Measurements from ENCODE around the gene HMBS. TPM values are rescaled to one million over a fixed set of nuclear protein-coding genes. Genes with fewer than 3 reads are reported as not detected.
A peak's percentile ranks its signal among the peaks of the same experiment; 100 is the strongest.

Gene HMBS
- polyA plus RNA-seq, 3 donors from 2014 or later, result 7.6 to 19.0 (median 11.9) TPM

GRCh38 chr11:119111361-119111925, 26.8 kb downstream of the HMBS start:
- Mint-ChIP-seq H3K4me1 (peaks cover 29 to 45% of the 10 kb centered on the region in 2 donors), H3K4me3 (no peak overlapping the region), H3K27ac (no peak overlapping the region), H3K27me3 (ENCODE audit: low read depth in 3 of 3) (peaks cover 0 to 8% (median 2%) of the 10 kb centered on the region in 3 donors), H3K9me3 (no peaks in the 10 kb centered on the region), H3K36me3 (peaks cover 10 to 23% (median 14%) of the 10 kb centered on the region in 3 donors)
- no peak for DNase-seq

DNA sequence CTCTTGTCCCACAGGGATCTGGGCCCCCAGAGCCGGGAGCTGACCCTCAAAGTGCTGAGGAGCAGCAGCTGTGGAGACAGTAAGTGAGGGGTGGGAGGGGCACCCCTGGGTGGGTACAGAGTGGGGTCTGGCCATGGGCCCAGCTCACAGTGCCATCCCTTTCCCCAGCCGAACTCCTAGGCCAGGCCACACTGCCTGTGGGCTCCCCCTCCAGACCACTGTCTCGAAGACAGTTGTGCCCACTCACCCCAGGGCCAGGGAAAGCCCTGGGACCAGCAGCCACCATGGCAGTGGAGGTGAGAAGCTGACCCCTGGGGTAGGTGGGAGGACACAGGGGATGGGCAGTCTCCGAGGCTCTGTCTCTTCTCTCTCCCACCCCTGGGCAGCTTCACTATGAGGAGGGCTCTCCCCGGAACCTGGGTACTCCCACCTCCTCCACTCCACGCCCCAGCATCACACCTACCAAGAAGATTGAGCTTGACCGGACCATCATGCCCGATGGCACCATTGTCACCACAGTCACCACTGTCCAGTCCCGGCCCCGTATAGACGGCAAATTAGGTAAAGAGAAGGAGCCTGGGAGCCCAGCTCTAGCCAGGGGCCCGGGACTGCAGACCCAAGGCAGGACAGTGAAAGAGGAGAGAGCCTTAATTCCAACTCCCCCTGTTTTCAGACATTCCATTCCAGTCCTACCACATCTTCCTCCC, 27.8 kb downstream of the HMBS start:
- DNase-seq, result no peak
- Mint-ChIP-seq H3K9me3 (no peaks in the 10 kb centered on the region), H3K4me3 (no peak overlapping the region), H3K27ac (no peak overlapping the region), H3K27me3 (ENCODE audit: low read depth in 3 of 3) (peaks cover 0 to 8% (median 2%) of the 10 kb centered on the region in 3 donors), H3K36me3 (peaks cover 10 to 23% (median 14%) of the 10 kb centered on the region in 3 donors), H3K4me1 (peaks cover 23 to 38% of the 10 kb centered on the region in 2 donors)

- Mint-ChIP-seq H3K4me1 (peaks cover 14 to 30% of the 10 kb centered on the region in 2 donors), H3K27me3 (ENCODE audit: low read depth in 3 of 3) (peaks cover 0 to 7% (median 0%) of the 10 kb centered on the region in 3 donors), H3K9me3 (no peaks in the 10 kb centered on the region), H3K27ac (no peak overlapping the region), H3K36me3 (peaks cover 10 to 23% (median 14%) of the 10 kb centered on the region in 3 donors), H3K4me3 (no peak overlapping the region)
- DNase-seq, result no peak
These were observed 29.0 kb downstream of the HMBS start for GRCh38 chr11:119113716-119114115.

- Mint-ChIP-seq H3K4me3 (no peak overlapping the region), H3K27me3 (ENCODE audit: low read depth in 3 of 3) (peaks cover 0 to 6% (median 0%) of the 10 kb centered on the region in 3 donors), H3K27ac (no peak overlapping the region), H3K36me3 (peaks cover 10 to 23% (median 14%) of the 10 kb centered on the region in 3 donors), H3K9me3 (no peaks in the 10 kb centered on the region), H3K4me1 (peaks cover 8 to 23% of the 10 kb centered on the region in 2 donors)
- DNase-seq, result no peak
These were observed 29.7 kb downstream of the HMBS start for GRCh38 chr11:119114351-119114750.

DNA sequence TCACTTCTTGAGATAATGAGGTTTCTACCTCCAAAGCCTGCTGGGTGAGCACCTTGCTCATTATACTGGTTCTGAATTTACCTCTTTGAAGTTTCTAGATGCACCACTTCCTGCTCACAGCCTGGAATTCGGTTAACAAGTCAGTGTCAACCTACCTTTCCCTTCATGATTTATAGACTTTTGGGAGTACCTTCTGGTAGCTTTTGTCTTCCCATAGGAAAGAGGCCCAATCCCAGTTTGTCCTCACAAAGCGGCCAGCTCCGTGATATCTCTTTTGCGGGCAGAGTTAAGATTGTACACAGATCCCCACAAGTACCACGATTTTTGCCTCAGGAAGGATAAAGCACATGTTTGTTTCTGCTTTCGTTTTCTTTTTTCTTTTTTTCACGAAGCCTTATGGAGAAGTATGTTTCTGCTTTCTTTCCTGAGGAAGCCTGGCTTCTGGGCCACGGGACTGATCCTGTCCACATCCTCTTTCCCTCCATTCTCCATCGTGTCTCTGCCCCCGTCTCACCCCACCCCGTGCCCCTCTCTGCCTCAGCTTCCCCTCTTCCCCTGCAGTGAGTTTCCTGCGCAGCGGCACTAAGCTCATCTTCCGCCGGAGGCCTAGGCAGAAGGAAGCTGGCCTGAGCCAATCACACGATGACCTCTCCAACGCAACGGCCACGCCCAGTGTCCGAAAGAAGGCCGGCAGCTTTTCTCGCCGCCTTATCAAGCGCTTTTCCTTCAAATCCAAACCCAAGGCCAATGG, 31.0 kb downstream of the HMBS start:
- H3K36me3 Mint-ChIP-seq, result peaks cover 10 to 23% (median 14%) of the 10 kb centered on the region in 3 donors
- H3K4me3 Mint-ChIP-seq, result peak overlapping the region in 1 of 5 donors; percentile 22
- no peaks in the 10 kb centered on the region for H3K9me3 Mint-ChIP-seq
- peaks cover 10 to 17% of the 10 kb centered on the region in 2 donors for H3K4me1 Mint-ChIP-seq
- peak overlapping the region in 5 of 6 donors; percentile 3 to 72 (median 49) for H3K27ac Mint-ChIP-seq
- peaks cover under 1 to 6% (median 1%) of the 10 kb centered on the region in 3 donors for H3K27me3 Mint-ChIP-seq (ENCODE audit: low read depth in 3 of 3)
- no peak for DNase-seq

DNA sequence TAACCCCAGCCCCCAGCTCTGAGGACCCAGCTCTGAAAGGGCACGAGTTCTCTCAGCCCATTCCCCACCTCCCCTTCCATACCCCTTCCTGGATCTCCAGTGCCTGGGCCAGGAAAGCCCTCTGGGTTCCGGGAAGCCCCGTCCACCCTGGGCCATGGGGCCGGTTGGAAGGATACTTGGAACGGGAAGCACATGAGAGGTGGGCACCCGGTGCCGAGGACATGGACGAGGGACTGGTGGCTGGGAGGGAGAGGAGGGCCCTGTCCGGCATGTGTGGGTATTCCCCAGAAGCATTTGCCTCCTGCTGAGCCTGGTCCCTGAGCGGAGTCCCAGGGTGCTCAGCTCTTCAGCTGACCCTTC, 31.5 kb downstream of the HMBS start:
- peaks cover 2 to 9% (median 2%) of the 10 kb centered on the region in 3 donors for H3K27me3 Mint-ChIP-seq (ENCODE audit: low read depth in 3 of 3)

DNA sequence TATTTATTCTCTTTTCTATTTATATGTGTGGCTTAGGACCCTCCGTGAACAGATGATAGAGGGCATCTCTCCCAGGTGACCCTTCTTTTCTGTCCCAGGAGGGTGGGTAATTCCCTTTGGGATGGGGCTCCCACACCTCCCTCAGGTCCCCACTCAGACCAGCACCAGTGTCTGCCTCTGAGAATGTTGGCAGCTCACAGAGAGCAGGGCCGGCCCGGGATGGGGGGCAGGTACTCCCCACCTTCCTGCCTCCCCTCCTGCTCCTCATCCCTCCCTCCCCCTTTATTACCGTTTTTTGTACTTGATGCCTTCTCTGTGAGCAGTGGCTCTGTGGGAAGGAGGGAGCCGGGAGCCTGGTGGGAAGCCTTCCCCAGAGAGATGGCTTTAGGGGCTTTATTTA, 31.9 kb downstream of the HMBS start:
- Mint-ChIP-seq H3K27ac (peak overlapping the region in 1 of 6 donors; percentile 17), H3K4me3 (no peak overlapping the region), H3K27me3 (ENCODE audit: low read depth in 3 of 3) (peaks cover 4 to 9% (median 5%) of the 10 kb centered on the region in 3 donors), H3K9me3 (no peaks in the 10 kb centered on the region), H3K4me1 (peaks cover 15 to 24% of the 10 kb centered on the region in 2 donors), H3K36me3 (peaks cover 10 to 20% (median 11%) of the 10 kb centered on the region in 3 donors)
- no peak for DNase-seq

More for the DNA sequence above, 31.5 kb downstream of the HMBS start:
- Mint-ChIP-seq H3K4me3 (no peak overlapping the region), H3K36me3 (peaks cover 10 to 23% (median 14%) of the 10 kb centered on the region in 3 donors), H3K9me3 (no peaks in the 10 kb centered on the region), H3K27ac (peak overlapping the region in 1 of 6 donors; percentile 17), H3K4me1 (peaks cover 15 to 20% of the 10 kb centered on the region in 2 donors)
- no peak for DNase-seq

DNA sequence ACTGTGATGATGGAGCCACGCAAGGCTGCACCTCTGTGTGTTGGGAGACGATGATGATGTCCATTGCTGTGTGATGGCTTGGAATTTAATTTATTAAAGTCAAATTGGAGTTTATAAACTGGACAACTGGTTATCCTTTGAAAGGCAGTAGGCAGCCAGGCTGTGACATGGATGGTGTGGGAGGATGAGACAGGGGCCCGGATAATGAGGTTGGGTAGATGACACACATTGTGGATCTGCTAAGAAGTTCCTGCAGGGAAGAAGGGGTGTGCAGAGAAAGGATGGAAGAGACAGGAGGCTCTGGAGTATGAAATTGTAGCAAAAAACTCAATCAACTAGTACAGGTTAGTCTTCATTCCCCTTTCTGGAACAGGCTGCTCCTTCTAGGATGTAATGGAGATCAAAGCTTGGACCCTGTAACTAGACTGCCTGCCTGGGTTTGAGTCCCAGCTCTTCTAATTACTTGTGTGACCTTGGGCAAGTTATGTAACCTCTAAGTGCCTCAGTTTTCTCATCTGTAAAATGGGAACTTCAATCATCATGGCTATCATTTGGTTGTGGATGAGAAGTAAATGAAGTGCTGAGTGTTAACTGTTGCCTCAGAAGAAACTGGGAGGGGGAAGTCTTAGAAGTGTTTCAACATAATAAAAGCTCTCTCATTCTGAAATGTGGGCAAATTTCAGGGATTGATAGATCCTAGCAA, 32.5 kb downstream of the HMBS start:
- peaks cover 6 to 18% (median 7%) of the 10 kb centered on the region in 3 donors for H3K36me3 Mint-ChIP-seq
- peaks cover 4 to 9% (median 5%) of the 10 kb centered on the region in 3 donors for H3K27me3 Mint-ChIP-seq (ENCODE audit: low read depth in 3 of 3)
- H3K4me3 Mint-ChIP-seq, result no peak overlapping the region
- no peak for DNase-seq
- peaks cover 21 to 30% of the 10 kb centered on the region in 2 donors for H3K4me1 Mint-ChIP-seq
- H3K9me3 Mint-ChIP-seq, result no peaks in the 10 kb centered on the region
- H3K27ac Mint-ChIP-seq, result peak overlapping the region in 1 of 6 donors; percentile 9

GRCh38 chr11:119118227-119118626, 33.5 kb downstream of the HMBS start:
- no peak overlapping the region for H3K4me3 Mint-ChIP-seq

DNA sequence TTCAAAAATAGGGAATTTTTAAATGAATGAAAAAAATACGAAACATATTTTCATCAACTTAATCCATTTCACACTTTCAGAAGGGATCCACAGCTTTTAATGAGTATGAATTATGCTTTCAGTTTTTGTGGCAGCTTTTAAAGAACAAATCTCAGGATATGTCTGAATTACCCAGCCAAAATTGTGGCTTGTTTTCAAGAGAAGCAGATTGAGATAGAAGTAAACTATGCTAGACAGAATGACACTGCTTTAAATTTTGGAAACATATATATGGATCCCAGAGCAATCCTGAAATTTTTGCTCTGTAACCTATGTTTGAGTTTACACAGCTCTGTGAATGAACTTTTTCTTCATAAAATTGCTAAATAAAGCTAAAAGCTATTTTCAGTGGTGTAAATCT, 34.3 kb downstream of the HMBS start:
- H3K27ac Mint-ChIP-seq, result no peak overlapping the region
- H3K4me1 Mint-ChIP-seq, result peaks cover 31 to 43% of the 10 kb centered on the region in 2 donors
- DNase-seq, result no peak
- no peak overlapping the region for H3K4me3 Mint-ChIP-seq
- H3K36me3 Mint-ChIP-seq, result peaks cover 9 to 13% (median 11%) of the 10 kb centered on the region in 3 donors
- H3K9me3 Mint-ChIP-seq, result no peaks in the 10 kb centered on the region
- H3K27me3 Mint-ChIP-seq (ENCODE audit: low read depth in 3 of 3), result peaks cover 5 to 6% (median 6%) of the 10 kb centered on the region in 3 donors

More at GRCh38 chr11:119118227-119118626, 33.5 kb downstream of the HMBS start:
- H3K36me3 Mint-ChIP-seq, result peaks cover 9 to 12% (median 9%) of the 10 kb centered on the region in 3 donors
- H3K9me3 Mint-ChIP-seq, result no peaks in the 10 kb centered on the region
- peaks cover 5 to 6% (median 6%) of the 10 kb centered on the region in 3 donors for H3K27me3 Mint-ChIP-seq (ENCODE audit: low read depth in 3 of 3)
- peaks cover 30 to 41% of the 10 kb centered on the region in 2 donors for H3K4me1 Mint-ChIP-seq
- DNase-seq, result no peak
- H3K27ac Mint-ChIP-seq, result no peak overlapping the region

GRCh38 chr11:119120639-119121007, 35.9 kb downstream of the HMBS start:
- Mint-ChIP-seq H3K27me3 (ENCODE audit: low read depth in 3 of 3) (peaks cover 5 to 6% (median 6%) of the 10 kb centered on the region in 3 donors), H3K4me3 (peak overlapping the region; percentile 88 to 98 (median 95)), H3K36me3 (peaks cover 3 to 10% (median 8%) of the 10 kb centered on the region in 3 donors), H3K9me3 (no peaks in the 10 kb centered on the region), H3K27ac (peak overlapping the region; percentile 85 to 96 (median 90)), H3K4me1 (peaks cover 28 to 42% of the 10 kb centered on the region in 2 donors)
- no peak for DNase-seq

GRCh38 chr11:119121008-119121810, 36.5 kb downstream of the HMBS start, which contains the start of gene HINFP:
Gene HINFP, plus strand, starts transcription at chr11:119121580. Its CDS starts 5,365 bp downstream, at chr11:119126945.
- H3K36me3 Mint-ChIP-seq, result peaks cover 3 to 10% (median 7%) of the 10 kb centered on the region in 3 donors
- no peaks in the 10 kb centered on the region for H3K9me3 Mint-ChIP-seq
- H3K4me3 Mint-ChIP-seq, result peak within 1 kb of the TSS; percentile 88 to 98 (median 95)
- H3K27me3 Mint-ChIP-seq (ENCODE audit: low read depth in 3 of 3), result peaks cover 3 to 6% (median 5%) of the 10 kb centered on the region in 3 donors
- H3K4me1 Mint-ChIP-seq, result peaks cover 28 to 41% of the 10 kb centered on the region in 2 donors
- peak within 1 kb of the TSS; percentile 85 to 96 (median 90) for H3K27ac Mint-ChIP-seq
- DNase-seq, result peak; percentile 98 to 99 (median 99)
